Right lobe of liver (tissue), 6 donors: ENCODE data around the gene NPFF. TPM values are rescaled to one million over a fixed set of nuclear protein-coding genes. Genes with fewer than 3 reads are reported as not detected.

ENCODE experiments used
- ATAC-seq, 4 donors: fragments of 200-7000 bp; cut with Tn5 transposase; one replicate each; pipeline ENCODE4 v1.9.1; 2020; ENCODE audit warnings: mild to moderate bottlenecking in 4 of 4, moderate library complexity in 4 of 4
- DNase-seq, 3 donors: peaks; one replicate each; pipeline ENCODE4 v3.0.0-alpha.2; 2020
- H3K27ac ChIP-seq, 3 donors: fragments of 200-600 bp; one replicate each; pipeline ENCODE4 v1.8.0; 2022
- H3K27me3 ChIP-seq, 2 donors: fragments of 200-600 bp; one replicate each; pipeline ENCODE4 v1.8.0; 2022
- H3K36me3 ChIP-seq, 4 donors: fragments of 200-600 bp; sonication (generic) in 1 of 4; one replicate each; pipeline versions ENCODE4 v1.5.1 to v1.8.0; 2017 to 2022; ENCODE audit warnings: control low read depth in 1 of 4
- H3K4me1 ChIP-seq, 4 donors: fragments of 200-600 bp; sonication (generic) in 1 of 4; one replicate each; pipeline versions ENCODE4 v1.5.1 to v1.8.0; 2017 to 2022; ENCODE audit warnings: control low read depth in 1 of 4
- H3K4me3 ChIP-seq, 3 donors: fragments of 200-600 bp; one replicate each; pipeline ENCODE4 v1.8.0; 2022
- H3K9me3 ChIP-seq, 4 donors: fragments of 200-600 bp; sonication (generic) in 1 of 4; one replicate each; pipeline versions ENCODE4 v1.5.1 to v1.8.0; 2017 to 2022; ENCODE audit warnings: control low read depth in 1 of 4
- CTCF ChIP-seq, 4 donors: fragments of 200-600 bp in 3 of 4; fragments of 450-650 bp in 1 of 4; IDR thresholded peaks; one replicate each; pipeline versions ENCODE4 v1.5.1 to v1.8.0; 2016 to 2022; ENCODE audit warnings: antibody characterized with exemption in 4 of 4, mild to moderate bottlenecking in 2 of 4
- POLR2A ChIP-seq: fragments of 450-650 bp; IDR thresholded peaks from one replicate; pipeline ENCODE4 v1.6.1; 2017; ENCODE audit warnings: antibody characterized with exemption, mild to moderate bottlenecking
- WGBS: methylation state at CpG from one replicate; pipeline ENCODE4 v1.1.6; 2018; ENCODE audit warnings: low coverage, low lambda C conversion rate; ENCODE audit not compliant: insufficient coverage; ENCODE audit errors: missing lambda C conversion rate; 5-methylcytosine and 5-hydroxymethylcytosine counted together
- intact Hi-C, 2 donors: fragments of 100-400 bp; cut with DNase I; formaldehyde crosslinking; loops; one replicate each; pipeline versions ENCODE4 v1.11.2 to v1.14.1; 2022
- total RNA-seq, 6 experiments: library from RNA; depleted of rRNA in 2 of 6; stranded (reverse); fragments of >200 nt in 2 of 6; fragmentation: NEBNext Ultra II Directional in 3 of 6; extraction: Animal tissue kit (Norgen Biotek cat#: 25700) in 3 of 6; gene quantifications; one replicate each; pipeline versions ENCODE4 v1.1.0 to v1.2.4, GENCODE V29; 2016 to 2023
- donor health status: DM: no; HTN: yes; CAD: no.
- donor health status: DM: no; HTN: no; CAD: no.
- donor health status: DM: no; HTN: no; CAD: no.
- donor health status: DM: no; HTN: yes; CAD: no.
- donor health status: DM: no; HTN: yes; CAD: no.

The NPFF gene
- total RNA-seq, 6 experiments from 2014 or later, result not detected

GRCh38 chr12:53530061-53530460, 22.8 kb upstream of the NPFF start:
- H3K36me3 ChIP-seq, result peaks cover 7 to 82% (median 29%) of the 10 kb centered on the region in 4 donors
- intact Hi-C loops, result no loop called here

GRCh38 chr12:53524476-53524875, 17.2 kb upstream of the NPFF start:
- no peaks in the 10 kb centered on the region for H3K4me1 ChIP-seq
- no peaks in the 10 kb centered on the region for H3K27me3 ChIP-seq
- intact Hi-C loops, result no loop called here
- ATAC-seq (no peak), DNase-seq (no peak)
- H3K36me3 ChIP-seq, result peaks cover 6 to 82% (median 24%) of the 10 kb centered on the region in 4 donors
- H3K27ac ChIP-seq, result no peak overlapping the region
- 100% methylated on average over 1 of the region's 13 CpGs for WGBS
- H3K4me3 ChIP-seq, result no peak overlapping the region
- H3K9me3 ChIP-seq, result no peaks in the 10 kb centered on the region
- TF ChIP-seq POLR2A (no peak), CTCF (IDR thresholded peaks at IDR 0.05) (no peak)

More at GRCh38 chr12:53530061-53530460, 22.8 kb upstream of the NPFF start:
- H3K27me3 ChIP-seq, result no peaks in the 10 kb centered on the region
- no peaks in the 10 kb centered on the region for H3K9me3 ChIP-seq
- H3K4me3 ChIP-seq, result no peak overlapping the region
- WGBS, result 81% methylated on average over 2 of the region's 2 CpGs
- H3K27ac ChIP-seq, result no peak overlapping the region
- TF ChIP-seq CTCF (IDR thresholded peaks at IDR 0.05) (no peak), POLR2A (no peak)
- H3K4me1 ChIP-seq, result peaks cover 0 to 3% (median 0%) of the 10 kb centered on the region in 4 donors
- no peak for ATAC-seq
- DNase-seq, result no peak

- H3K4me1 ChIP-seq, result no peaks in the 10 kb centered on the region
- DNase-seq (no peak), ATAC-seq (no peak)
- peaks cover 6 to 83% (median 27%) of the 10 kb centered on the region in 4 donors for H3K36me3 ChIP-seq
- no peaks in the 10 kb centered on the region for H3K27me3 ChIP-seq
- intact Hi-C loops, result no loop called here
- TF ChIP-seq POLR2A (no peak), CTCF (IDR thresholded peaks at IDR 0.05) (no peak)
- no peaks in the 10 kb centered on the region for H3K9me3 ChIP-seq
- no peak overlapping the region for H3K27ac ChIP-seq
- no peak overlapping the region for H3K4me3 ChIP-seq
- 92% methylated on average over 3 of the region's 3 CpGs for WGBS
Observed at GRCh38 chr12:53523131-53523530, 15.8 kb upstream of the NPFF start.

GRCh38 chr12:53518381-53518780, 11.1 kb upstream of the NPFF start:
- intact Hi-C loops, result no loop called here
- Histone ChIP-seq H3K27me3 (no peaks in the 10 kb centered on the region), H3K27ac (no peak overlapping the region), H3K4me3 (no peak overlapping the region), H3K36me3 (peaks cover 6 to 95% (median 44%) of the 10 kb centered on the region in 4 donors), H3K4me1 (no peaks in the 10 kb centered on the region), H3K9me3 (no peaks in the 10 kb centered on the region)
- ATAC-seq (no peak), DNase-seq (no peak)
- no peak for TF ChIP-seq POLR2A
- no peak for TF ChIP-seq CTCF (IDR thresholded peaks at IDR 0.05)
- WGBS, result 90% methylated on average over 5 of the region's 5 CpGs
